ENCODE results near the gene ZNF672. TPM values are rescaled to one million over a fixed set of nuclear protein-coding genes. Genes with fewer than 3 reads are reported as not detected.

ZNF672 gene
- total and polyA plus RNA-seq, 2 experiments from 2014 or later = 10.3 to 39.7 TPM

DNA sequence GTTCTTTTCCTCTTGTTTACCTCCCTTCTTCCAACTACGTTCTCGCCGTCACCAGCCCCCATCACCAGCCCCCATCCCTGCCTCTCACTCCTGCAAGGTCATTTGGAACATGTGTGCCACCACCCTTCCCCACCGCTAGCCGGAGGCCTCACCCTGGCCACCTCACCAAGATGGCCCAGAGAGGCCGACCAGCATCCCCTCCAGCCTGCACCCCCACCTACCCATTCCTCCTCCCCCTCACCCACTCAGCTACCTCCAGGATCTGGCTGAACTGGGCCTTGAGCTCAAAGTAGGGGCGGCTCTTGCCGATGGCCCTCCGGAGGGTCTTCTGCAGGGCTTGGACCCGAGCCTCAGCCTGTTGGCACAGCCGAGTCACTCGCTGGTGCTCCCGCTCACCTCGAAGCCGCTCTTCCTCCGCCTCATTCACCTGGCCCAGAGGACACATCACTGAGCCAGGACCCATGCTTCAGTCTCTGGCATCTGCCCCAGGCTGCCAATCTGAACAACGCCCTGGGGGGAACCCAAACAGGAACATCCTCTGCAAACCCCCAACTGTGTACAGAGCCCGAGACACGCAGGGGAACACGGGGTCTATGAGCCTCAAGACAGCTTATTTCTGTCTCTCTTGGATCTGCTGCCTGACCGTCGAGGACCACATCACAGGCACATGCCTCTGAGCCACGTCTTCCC is 25.1 kb upstream of the ZNF672 start:
- Histone ChIP-seq H3K4me1 (ENCODE audit: insufficient read depth) (0 out of 2 replicates have a peak, but pooled peaks cover 5% of the 10 kb centered on the region), H3K4me2 (no peak overlapping the region), H3K27me3 (ENCODE audit: insufficient read depth) (no peaks in the 10 kb centered on the region), H4K20me1 (replicated peaks; ENCODE audit: insufficient read depth) (no peaks in the 10 kb centered on the region; the same call in 1 of the 2 replicates), H2AFZ (no peak overlapping the region), H3K4me3 (no peak overlapping the region), H3K79me2 (replicated peaks; ENCODE audit: insufficient read depth) (no peaks in the 10 kb centered on the region), H3K27ac (ENCODE audit: low read depth) (no peak overlapping the region), H3F3A (replicated peaks; ENCODE audit: low read depth) (no peaks in the 10 kb centered on the region), H3K36me3 (ENCODE audit: insufficient read depth) (peaks cover 6% of the 10 kb centered on the region; the same call in 1 of the 2 replicates), H3K9me2 (ENCODE audit: insufficient read depth) (no peaks in the 10 kb centered on the region)
- H3K4me3 Mint-ChIP-seq = no peak overlapping the region
- H3K27ac Mint-ChIP-seq = no peak overlapping the region
- peaks cover 54% of the 10 kb centered on the region for H3K36me3 Mint-ChIP-seq (ENCODE audit: low read depth)
- TF ChIP-seq ZNF331 (CRISPR knock-in tag; IDR thresholded peaks at IDR 0.05; ENCODE audit: low read depth) (no peak), ZNF114 (CRISPR knock-in tag; IDR thresholded peaks at IDR 0.05) (no peak), NANOG (IDR thresholded peaks at IDR 0.05; ENCODE audit: borderline replicate concordance) (no peak), EZH2phosphoT487 (IDR thresholded peaks at IDR 0.05; ENCODE audit: unreplicated experiment) (no peak), REST (IDR thresholded peaks at IDR 0.05; ENCODE audit: unreplicated experiment) (no peak), CREB1 (CRISPR knock-in tag; IDR thresholded peaks at IDR 0.05; ENCODE audit: low read depth) (no peak), POLR2AphosphoS5 (IDR thresholded peaks at IDR 0.05; ENCODE audit: low read depth) (no peak), EZH2 (IDR thresholded peaks at IDR 0.05; ENCODE audit: low read depth, unreplicated experiment) (no peak), STAT1 (IDR thresholded peaks at IDR 0.05; ENCODE audit: unreplicated experiment) (no peak), JUNB (IDR thresholded peaks at IDR 0.05; ENCODE audit: unreplicated experiment) (no peak)
- TF ChIP-seq, protein P1, sequence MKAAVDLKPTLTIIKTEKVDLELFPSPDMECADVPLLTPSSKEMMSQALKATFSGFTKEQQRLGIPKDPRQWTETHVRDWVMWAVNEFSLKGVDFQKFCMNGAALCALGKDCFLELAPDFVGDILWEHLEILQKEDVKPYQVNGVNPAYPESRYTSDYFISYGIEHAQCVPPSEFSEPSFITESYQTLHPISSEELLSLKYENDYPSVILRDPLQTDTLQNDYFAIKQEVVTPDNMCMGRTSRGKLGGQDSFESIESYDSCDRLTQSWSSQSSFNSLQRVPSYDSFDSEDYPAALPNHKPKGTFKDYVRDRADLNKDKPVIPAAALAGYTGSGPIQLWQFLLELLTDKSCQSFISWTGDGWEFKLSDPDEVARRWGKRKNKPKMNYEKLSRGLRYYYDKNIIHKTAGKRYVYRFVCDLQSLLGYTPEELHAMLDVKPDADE (IDR thresholded peaks at IDR 0.05) = no peak
- TF ChIP-seq, protein P2, sequence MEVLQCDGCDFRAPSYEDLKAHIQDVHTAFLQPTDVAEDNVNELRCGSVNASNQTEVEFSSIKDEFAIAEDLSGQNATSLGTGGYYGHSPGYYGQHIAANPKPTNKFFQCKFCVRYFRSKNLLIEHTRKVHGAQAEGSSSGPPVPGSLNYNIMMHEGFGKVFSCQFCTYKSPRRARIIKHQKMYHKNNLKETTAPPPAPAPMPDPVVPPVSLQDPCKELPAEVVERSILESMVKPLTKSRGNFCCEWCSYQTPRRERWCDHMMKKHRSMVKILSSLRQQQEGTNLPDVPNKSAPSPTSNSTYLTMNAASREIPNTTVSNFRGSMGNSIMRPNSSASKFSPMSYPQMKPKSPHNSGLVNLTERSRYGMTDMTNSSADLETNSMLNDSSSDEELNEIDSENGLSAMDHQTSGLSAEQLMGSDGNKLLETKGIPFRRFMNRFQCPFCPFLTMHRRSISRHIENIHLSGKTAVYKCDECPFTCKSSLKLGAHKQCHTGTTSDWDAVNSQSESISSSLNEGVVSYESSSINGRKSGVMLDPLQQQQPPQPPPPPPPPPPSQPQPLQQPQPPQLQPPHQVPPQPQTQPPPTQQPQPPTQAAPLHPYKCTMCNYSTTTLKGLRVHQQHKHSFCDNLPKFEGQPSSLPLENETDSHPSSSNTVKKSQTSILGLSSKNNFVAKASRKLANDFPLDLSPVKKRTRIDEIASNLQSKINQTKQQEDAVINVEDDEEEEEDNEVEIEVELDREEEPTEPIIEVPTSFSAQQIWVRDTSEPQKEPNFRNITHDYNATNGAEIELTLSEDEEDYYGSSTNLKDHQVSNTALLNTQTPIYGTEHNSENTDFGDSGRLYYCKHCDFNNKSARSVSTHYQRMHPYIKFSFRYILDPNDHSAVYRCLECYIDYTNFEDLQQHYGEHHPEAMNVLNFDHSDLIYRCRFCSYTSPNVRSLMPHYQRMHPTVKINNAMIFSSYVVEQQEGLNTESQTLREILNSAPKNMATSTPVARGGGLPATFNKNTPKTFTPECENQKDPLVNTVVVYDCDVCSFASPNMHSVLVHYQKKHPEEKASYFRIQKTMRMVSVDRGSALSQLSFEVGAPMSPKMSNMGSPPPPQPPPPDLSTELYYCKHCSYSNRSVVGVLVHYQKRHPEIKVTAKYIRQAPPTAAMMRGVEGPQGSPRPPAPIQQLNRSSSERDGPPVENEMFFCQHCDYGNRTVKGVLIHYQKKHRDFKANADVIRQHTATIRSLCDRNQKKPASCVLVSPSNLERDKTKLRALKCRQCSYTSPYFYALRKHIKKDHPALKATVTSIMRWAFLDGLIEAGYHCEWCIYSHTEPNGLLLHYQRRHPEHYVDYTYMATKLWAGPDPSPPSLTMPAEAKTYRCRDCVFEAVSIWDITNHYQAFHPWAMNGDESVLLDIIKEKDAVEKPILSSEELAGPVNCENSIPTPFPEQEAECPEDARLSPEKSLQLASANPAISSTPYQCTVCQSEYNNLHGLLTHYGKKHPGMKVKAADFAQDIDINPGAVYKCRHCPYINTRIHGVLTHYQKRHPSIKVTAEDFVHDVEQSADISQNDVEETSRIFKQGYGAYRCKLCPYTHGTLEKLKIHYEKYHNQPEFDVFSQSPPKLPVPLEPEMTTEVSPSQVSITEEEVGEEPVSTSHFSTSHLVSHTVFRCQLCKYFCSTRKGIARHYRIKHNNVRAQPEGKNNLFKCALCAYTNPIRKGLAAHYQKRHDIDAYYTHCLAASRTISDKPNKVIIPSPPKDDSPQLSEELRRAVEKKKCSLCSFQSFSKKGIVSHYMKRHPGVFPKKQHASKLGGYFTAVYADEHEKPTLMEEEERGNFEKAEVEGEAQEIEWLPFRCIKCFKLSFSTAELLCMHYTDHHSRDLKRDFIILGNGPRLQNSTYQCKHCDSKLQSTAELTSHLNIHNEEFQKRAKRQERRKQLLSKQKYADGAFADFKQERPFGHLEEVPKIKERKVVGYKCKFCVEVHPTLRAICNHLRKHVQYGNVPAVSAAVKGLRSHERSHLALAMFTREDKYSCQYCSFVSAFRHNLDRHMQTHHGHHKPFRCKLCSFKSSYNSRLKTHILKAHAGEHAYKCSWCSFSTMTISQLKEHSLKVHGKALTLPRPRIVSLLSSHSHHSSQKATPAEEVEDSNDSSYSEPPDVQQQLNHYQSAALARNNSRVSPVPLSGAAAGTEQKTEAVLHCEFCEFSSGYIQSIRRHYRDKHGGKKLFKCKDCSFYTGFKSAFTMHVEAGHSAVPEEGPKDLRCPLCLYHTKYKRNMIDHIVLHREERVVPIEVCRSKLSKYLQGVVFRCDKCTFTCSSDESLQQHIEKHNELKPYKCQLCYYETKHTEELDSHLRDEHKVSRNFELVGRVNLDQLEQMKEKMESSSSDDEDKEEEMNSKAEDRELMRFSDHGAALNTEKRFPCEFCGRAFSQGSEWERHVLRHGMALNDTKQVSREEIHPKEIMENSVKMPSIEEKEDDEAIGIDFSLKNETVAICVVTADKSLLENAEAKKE (CRISPR knock-in tag; IDR thresholded peaks at IDR 0.05) = no peak
- TF ChIP-seq, protein P3, sequence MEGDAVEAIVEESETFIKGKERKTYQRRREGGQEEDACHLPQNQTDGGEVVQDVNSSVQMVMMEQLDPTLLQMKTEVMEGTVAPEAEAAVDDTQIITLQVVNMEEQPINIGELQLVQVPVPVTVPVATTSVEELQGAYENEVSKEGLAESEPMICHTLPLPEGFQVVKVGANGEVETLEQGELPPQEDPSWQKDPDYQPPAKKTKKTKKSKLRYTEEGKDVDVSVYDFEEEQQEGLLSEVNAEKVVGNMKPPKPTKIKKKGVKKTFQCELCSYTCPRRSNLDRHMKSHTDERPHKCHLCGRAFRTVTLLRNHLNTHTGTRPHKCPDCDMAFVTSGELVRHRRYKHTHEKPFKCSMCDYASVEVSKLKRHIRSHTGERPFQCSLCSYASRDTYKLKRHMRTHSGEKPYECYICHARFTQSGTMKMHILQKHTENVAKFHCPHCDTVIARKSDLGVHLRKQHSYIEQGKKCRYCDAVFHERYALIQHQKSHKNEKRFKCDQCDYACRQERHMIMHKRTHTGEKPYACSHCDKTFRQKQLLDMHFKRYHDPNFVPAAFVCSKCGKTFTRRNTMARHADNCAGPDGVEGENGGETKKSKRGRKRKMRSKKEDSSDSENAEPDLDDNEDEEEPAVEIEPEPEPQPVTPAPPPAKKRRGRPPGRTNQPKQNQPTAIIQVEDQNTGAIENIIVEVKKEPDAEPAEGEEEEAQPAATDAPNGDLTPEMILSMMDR (conservative IDR thresholded peaks at IDR 0.05; ENCODE audit: low read depth in 2 of 2) = no peak
- ATAC-seq (no peak), DNase-seq (ENCODE audit: low spot score) (no peak)
- H3K9me3 Mint-ChIP-seq = no peaks in the 10 kb centered on the region; the same call in 2 of the 3 replicates
- peaks cover 5% of the 10 kb centered on the region for H3K27me3 Mint-ChIP-seq (ENCODE audit: insufficient read depth, low read depth, poor library complexity)
- peaks cover 13% of the 10 kb centered on the region for H3K4me1 Mint-ChIP-seq
